ENCODE measurements around the gene NRGN. TPM values are rescaled to one million over a fixed set of nuclear protein-coding genes. Genes with fewer than 3 reads are reported as not detected.

The NRGN gene
- total and polyA plus RNA-seq, 2 of the 8 experiments (the other 6 are each of a cell fraction or from before 2014, with no cell fraction given) = 0.60 to 1.0 TPM

DNA sequence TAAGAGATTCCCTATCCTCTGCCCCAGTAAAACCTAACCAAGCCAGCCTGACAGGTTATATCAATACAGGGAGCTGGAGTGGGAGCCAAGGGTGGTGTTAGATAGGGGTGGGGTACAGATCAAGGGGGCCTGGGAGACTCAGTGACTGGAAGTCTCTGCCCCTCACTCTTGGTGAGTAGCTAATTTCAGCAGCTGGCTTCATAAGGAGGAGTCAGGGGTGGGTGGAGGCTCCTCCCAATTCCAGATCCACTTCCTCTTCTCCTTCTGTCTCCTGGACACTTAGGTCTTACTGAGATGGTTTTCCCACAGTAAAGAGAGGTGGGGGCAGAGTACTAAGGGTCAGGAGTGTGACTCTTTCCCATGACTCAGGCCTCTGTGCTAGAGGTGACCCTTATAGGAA, 13.5 kb downstream of the NRGN start (continued):
- TF ChIP-seq RAD21 (IDR thresholded peaks at IDR 0.05 in 1 of 2, conservative IDR thresholded peaks at IDR 0.05 in 1 of 2; ENCODE audit: low read depth in 2 of 2, low read length in 2 of 2) (no peak), FOSL1 (IDR thresholded peaks at IDR 0.05; ENCODE audit: insufficient read depth, low read depth, low read length) (no peak), HDAC2 (IDR thresholded peaks at IDR 0.05; ENCODE audit: borderline replicate concordance in 1 of 2, low read depth in 2 of 2, low read length in 2 of 2) (no peak), CBX5 (IDR thresholded peaks at IDR 0.05; ENCODE audit: low read depth, low read length) (no peak), MAFK (IDR thresholded peaks at IDR 0.05; ENCODE audit: low read depth, low read length) (no peak), EZH2 (IDR thresholded peaks at IDR 0.05; ENCODE audit: low read depth, low read length, severe bottlenecking) (no peak)
